ENCODE data around the gene GPC6. TPM values are rescaled to one million over a fixed set of nuclear protein-coding genes. Genes with fewer than 3 reads are reported as not detected.
A peak's percentile ranks its signal among the peaks of the same experiment; 100 is the strongest.

The GPC6 gene
- total RNA-seq, 1 donor from 2014 or later, result 63.0 TPM

GRCh38 chr13:93406136-93406535 lies 179.5 kb downstream of the GPC6 start:
- no peaks in the 10 kb centered on the region for H3K36me3 Mint-ChIP-seq (ENCODE audit: low read depth, unreplicated experiment)
- H3K4me3 Mint-ChIP-seq (ENCODE audit: unreplicated experiment), result no peak overlapping the region
- H3K4me2 ChIP-seq (ENCODE audit: low read length), result no peak overlapping the region

GRCh38 chr13:93407551-93407950 lies 180.9 kb downstream of the GPC6 start:
- Histone ChIP-seq H2AFZ (ENCODE audit: low read depth, low read length) (no peak overlapping the region), H4K20me1 (ENCODE audit: insufficient read depth, low read length) (peaks cover 29% of the 10 kb centered on the region), H3K9me3 (ENCODE audit: insufficient read depth, low read depth, low read length) (no peaks in the 10 kb centered on the region), H3K79me2 (ENCODE audit: insufficient read depth, low read length) (no peaks in the 10 kb centered on the region), H3K4me3 (ENCODE audit: insufficient read depth, low read depth, low read length) (no peak overlapping the region), H3K9ac (ENCODE audit: low read length) (no peak overlapping the region), H3K4me2 (ENCODE audit: low read length) (no peak overlapping the region), H3K27me3 (ENCODE audit: insufficient read depth, low read length) (no peaks in the 10 kb centered on the region), H3K36me3 (ENCODE audit: insufficient read depth, low read length) (no peaks in the 10 kb centered on the region), H3K27ac (ENCODE audit: low read depth, low read length) (no peak overlapping the region), H3K4me1 (ENCODE audit: insufficient read depth, low read length) (no peaks in the 10 kb centered on the region)
- H3K9me3 Mint-ChIP-seq (ENCODE audit: unreplicated experiment), result no peaks in the 10 kb centered on the region
- H3K27me3 Mint-ChIP-seq (ENCODE audit: low read depth, unreplicated experiment), result no peaks in the 10 kb centered on the region
- no peak for DNase-seq (ENCODE audit: low read depth)
- H3K4me1 Mint-ChIP-seq (ENCODE audit: low read depth, unreplicated experiment), result peaks cover 11% of the 10 kb centered on the region
- no peak for FAIRE-seq
- no peak overlapping the region for H3K4me3 Mint-ChIP-seq (ENCODE audit: unreplicated experiment)
- H3K27ac Mint-ChIP-seq (ENCODE audit: unreplicated experiment), result no peak overlapping the region
- TF ChIP-seq CTCF (IDR thresholded peaks at IDR 0.05; ENCODE audit: insufficient read depth, low read depth, low read length) (no peak), EZH2 (IDR thresholded peaks at IDR 0.05; ENCODE audit: insufficient read depth, low read length) (no peak)
- no peaks in the 10 kb centered on the region for H3K36me3 Mint-ChIP-seq (ENCODE audit: low read depth, unreplicated experiment)

More at GRCh38 chr13:93406136-93406535, 179.5 kb downstream of the GPC6 start:
- no peaks in the 10 kb centered on the region for H3K4me1 ChIP-seq (ENCODE audit: insufficient read depth, low read length)
- H3K27ac Mint-ChIP-seq (ENCODE audit: unreplicated experiment), result no peak overlapping the region
- FAIRE-seq (no peak), DNase-seq (ENCODE audit: low read depth) (no peak)
- H3K9ac ChIP-seq (ENCODE audit: low read length), result no peak overlapping the region
- H3K4me3 ChIP-seq (ENCODE audit: insufficient read depth, low read depth, low read length), result no peak overlapping the region
- no peak overlapping the region for H2AFZ ChIP-seq (ENCODE audit: low read depth, low read length)
- H3K36me3 ChIP-seq (ENCODE audit: insufficient read depth, low read length), result no peaks in the 10 kb centered on the region
- peaks cover 4% of the 10 kb centered on the region for H3K79me2 ChIP-seq (ENCODE audit: insufficient read depth, low read length)
- H4K20me1 ChIP-seq (ENCODE audit: insufficient read depth, low read length), result peaks cover 38% of the 10 kb centered on the region
- H3K9me3 ChIP-seq (ENCODE audit: insufficient read depth, low read depth, low read length), result no peaks in the 10 kb centered on the region
- H3K9me3 Mint-ChIP-seq (ENCODE audit: unreplicated experiment), result no peaks in the 10 kb centered on the region
- H3K27me3 Mint-ChIP-seq (ENCODE audit: low read depth, unreplicated experiment), result no peaks in the 10 kb centered on the region
- no peaks in the 10 kb centered on the region for H3K27me3 ChIP-seq (ENCODE audit: insufficient read depth, low read length)
- no peak for TF ChIP-seq CTCF (IDR thresholded peaks at IDR 0.05; ENCODE audit: insufficient read depth, low read depth, low read length)
- no peak for TF ChIP-seq EZH2 (IDR thresholded peaks at IDR 0.05; ENCODE audit: insufficient read depth, low read length)
- H3K27ac ChIP-seq (ENCODE audit: low read depth, low read length), result no peak overlapping the region
- peaks cover 20% of the 10 kb centered on the region for H3K4me1 Mint-ChIP-seq (ENCODE audit: low read depth, unreplicated experiment)

DNA sequence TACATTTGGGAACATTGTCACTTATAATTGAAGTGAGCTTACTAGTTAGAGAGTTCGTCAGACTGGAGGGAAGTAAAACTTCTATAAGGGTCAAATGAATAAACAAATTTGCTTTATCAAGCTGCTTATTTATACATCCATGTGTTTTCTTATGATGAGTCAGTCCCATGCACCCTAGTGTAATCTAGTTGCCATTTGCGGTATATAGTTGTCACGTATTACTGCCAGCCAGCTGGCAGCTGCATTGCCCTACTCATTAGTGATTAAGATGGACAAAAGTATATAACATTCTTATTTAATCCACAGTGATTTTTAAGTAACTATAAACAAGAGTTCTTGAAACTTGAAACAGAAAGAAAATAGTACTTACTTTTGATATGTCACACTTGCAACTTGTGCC lies 182.4 kb downstream of the GPC6 start:
- DNase-seq (ENCODE audit: low read depth), result peak; percentile 42
- TF ChIP-seq EZH2 (IDR thresholded peaks at IDR 0.05; ENCODE audit: insufficient read depth, low read length), result no peak
- no peak for TF ChIP-seq CTCF (IDR thresholded peaks at IDR 0.05; ENCODE audit: insufficient read depth, low read depth, low read length)
- no peak overlapping the region for H3K4me3 Mint-ChIP-seq (ENCODE audit: unreplicated experiment)

More for the DNA sequence above, 182.4 kb downstream of the GPC6 start:
- H3K4me1 Mint-ChIP-seq (ENCODE audit: low read depth, unreplicated experiment), result peaks cover 8% of the 10 kb centered on the region
- peaks cover 3% of the 10 kb centered on the region for H3K4me1 ChIP-seq (ENCODE audit: insufficient read depth, low read length)
- H3K9me3 ChIP-seq (ENCODE audit: insufficient read depth, low read depth, low read length), result no peaks in the 10 kb centered on the region
- no peak overlapping the region for H3K9ac ChIP-seq (ENCODE audit: low read length)
- H4K20me1 ChIP-seq (ENCODE audit: insufficient read depth, low read length), result peaks cover 24% of the 10 kb centered on the region
- no peak overlapping the region for H2AFZ ChIP-seq (ENCODE audit: low read depth, low read length)
- no peaks in the 10 kb centered on the region for H3K36me3 Mint-ChIP-seq (ENCODE audit: low read depth, unreplicated experiment)
- H3K79me2 ChIP-seq (ENCODE audit: insufficient read depth, low read length), result no peaks in the 10 kb centered on the region
- no peak overlapping the region for H3K4me2 ChIP-seq (ENCODE audit: low read length)
- no peak for FAIRE-seq
- no peaks in the 10 kb centered on the region for H3K9me3 Mint-ChIP-seq (ENCODE audit: unreplicated experiment)
- no peaks in the 10 kb centered on the region for H3K27me3 ChIP-seq (ENCODE audit: insufficient read depth, low read length)
- H3K27me3 Mint-ChIP-seq (ENCODE audit: low read depth, unreplicated experiment), result no peaks in the 10 kb centered on the region
- H3K4me3 ChIP-seq (ENCODE audit: insufficient read depth, low read depth, low read length), result no peak overlapping the region
- no peak overlapping the region for H3K27ac Mint-ChIP-seq (ENCODE audit: unreplicated experiment)
- no peak overlapping the region for H3K27ac ChIP-seq (ENCODE audit: low read depth, low read length)
- no peaks in the 10 kb centered on the region for H3K36me3 ChIP-seq (ENCODE audit: insufficient read depth, low read length)

All from astrocyte (in vitro differentiated cells and primary cell).